Measurements from ENCODE around the gene ZG16.

Gene ZG16

GRCh38 chr16:29813644-29814562, 35.8 kb downstream of the ZG16 start:
- ChIA-PET POLR2A (interaction anchor here (1.1 to 10.8 kb wide), 4 partner anchors 9 to 279 kb away, joined by 3 to 176 read pairs (median 3); partner anchors contain the start of gene MAZ), CTCF (no interaction called here)
- DNase-seq (ENCODE audit: extremely low spot score), result no peak
- TF ChIP-seq FOXA1 (IDR thresholded peaks at IDR 0.05) (no peak), CTBP1 (IDR thresholded peaks at IDR 0.05; ENCODE audit: borderline replicate concordance) (no peak), FOXM1 (IDR thresholded peaks at IDR 0.05; ENCODE audit: borderline replicate concordance) (no peak), ZNF384 (IDR thresholded peaks at IDR 0.05) (no peak), TARDBP (IDR thresholded peaks at IDR 0.05) (no peak), PKNOX1 (IDR thresholded peaks at IDR 0.05) (no peak), NFRKB (IDR thresholded peaks at IDR 0.05) (no peak), FOXK2 (IDR thresholded peaks at IDR 0.05) (no peak), L3MBTL2 (conservative IDR thresholded peaks at IDR 0.05) (no peak), HDGF (IDR thresholded peaks at IDR 0.05; ENCODE audit: borderline replicate concordance) (no peak), ARNT (IDR thresholded peaks at IDR 0.05) (no peak)

DNA sequence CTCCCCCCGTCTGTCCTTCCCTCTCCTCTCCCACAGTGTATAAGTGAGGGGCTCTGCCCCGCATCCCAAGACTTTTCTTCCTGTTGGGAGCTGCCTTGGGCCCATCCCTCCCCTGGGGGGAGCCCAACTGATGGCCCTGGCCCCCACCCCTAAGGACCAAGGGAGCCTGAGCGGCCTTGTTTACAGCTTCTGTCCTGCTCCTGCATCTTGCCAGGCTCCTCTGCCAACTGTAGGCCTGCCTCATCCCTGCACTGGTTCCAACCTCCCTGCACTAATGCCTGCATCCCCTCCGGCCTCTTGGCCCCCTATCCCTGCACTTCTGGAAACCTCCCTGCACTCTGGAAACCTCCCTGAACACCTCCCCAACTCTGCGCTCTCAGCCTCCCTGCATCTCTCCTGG, 36.5 kb downstream of the ZG16 start:
- POLR2A ChIA-PET, result interaction anchor here (1.1 to 10.8 kb wide), 5 partner anchors 10 to 278 kb away, joined by 3 to 176 read pairs (median 8); partner anchors contain the start of genes KCTD13 and MAZ
- TF ChIP-seq FOXK2 (IDR thresholded peaks at IDR 0.05) (no peak), LEF1 (IDR thresholded peaks at IDR 0.05; ENCODE audit: borderline replicate concordance) (no peak), PKNOX1 (IDR thresholded peaks at IDR 0.05) (no peak), FOXM1 (IDR thresholded peaks at IDR 0.05; ENCODE audit: borderline replicate concordance) (no peak), CTBP1 (IDR thresholded peaks at IDR 0.05; ENCODE audit: borderline replicate concordance) (no peak), BHLHE40 (IDR thresholded peaks at IDR 0.05; ENCODE audit: borderline replicate concordance) (no peak), SUZ12 (IDR thresholded peaks at IDR 0.05) (no peak), FOXA1 (IDR thresholded peaks at IDR 0.05) (no peak), ZNF384 (IDR thresholded peaks at IDR 0.05) (no peak), TARDBP (IDR thresholded peaks at IDR 0.05) (no peak), SP1 (IDR thresholded peaks at IDR 0.05) (no peak), HDGF (IDR thresholded peaks at IDR 0.05; ENCODE audit: borderline replicate concordance) (no peak), ARNT (IDR thresholded peaks at IDR 0.05) (no peak), L3MBTL2 (conservative IDR thresholded peaks at IDR 0.05) (no peak), NFRKB (IDR thresholded peaks at IDR 0.05) (no peak), ELF4 (IDR thresholded peaks at IDR 0.05) (no peak)
- no peak for DNase-seq (ENCODE audit: extremely low spot score)
- CTCF ChIA-PET, result no interaction called here

DNA sequence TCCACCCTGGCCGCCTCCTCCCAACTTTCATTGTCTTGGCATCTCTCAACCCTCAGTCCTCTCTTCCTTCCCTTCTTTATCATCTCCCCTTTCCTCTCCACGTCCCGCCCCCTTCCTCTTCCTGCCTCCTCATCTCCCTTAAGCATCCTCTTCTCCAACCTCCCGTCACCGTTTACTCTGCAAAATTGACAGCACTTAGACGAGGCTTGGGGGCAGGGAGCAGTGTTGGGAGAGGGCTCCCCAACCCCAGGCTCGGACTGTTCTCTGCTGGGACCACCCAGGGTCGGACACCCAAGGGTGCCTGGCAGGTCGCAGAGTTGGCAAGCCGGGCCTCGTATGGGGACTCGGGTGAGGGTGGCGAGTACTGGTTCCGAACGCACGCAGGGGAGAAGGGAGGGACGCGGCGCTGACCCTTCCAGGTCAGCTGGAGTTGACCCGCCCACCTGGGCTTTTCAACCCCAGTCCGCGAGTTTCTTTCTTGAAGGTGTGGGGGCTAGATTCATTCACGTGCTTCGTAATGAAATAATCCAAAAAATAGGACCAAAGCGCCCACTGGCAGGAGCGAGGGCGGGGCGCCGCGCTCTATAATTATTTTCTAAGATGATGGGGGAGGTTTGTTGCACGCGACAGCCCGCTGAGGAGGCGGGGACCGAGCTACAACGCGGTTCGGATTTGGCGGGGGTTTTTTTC, 37.1 kb downstream of the ZG16 start:
- TF ChIP-seq SUZ12 (IDR thresholded peaks at IDR 0.05), result no peak
- no peak for TF ChIP-seq BHLHE40 (IDR thresholded peaks at IDR 0.05; ENCODE audit: borderline replicate concordance)
- TF ChIP-seq ARNT (IDR thresholded peaks at IDR 0.05), result no peak
- TF ChIP-seq SP1 (IDR thresholded peaks at IDR 0.05), result no peak
- TF ChIP-seq TARDBP (IDR thresholded peaks at IDR 0.05), result no peak
- TF ChIP-seq NFRKB (IDR thresholded peaks at IDR 0.05), result no peak
- no peak for TF ChIP-seq L3MBTL2 (conservative IDR thresholded peaks at IDR 0.05)
- TF ChIP-seq HDGF (IDR thresholded peaks at IDR 0.05; ENCODE audit: borderline replicate concordance), result no peak
- TF ChIP-seq CTBP1 (IDR thresholded peaks at IDR 0.05; ENCODE audit: borderline replicate concordance), result no peak
- TF ChIP-seq FOXK2 (IDR thresholded peaks at IDR 0.05), result no peak
- no peak for TF ChIP-seq FOXM1 (IDR thresholded peaks at IDR 0.05; ENCODE audit: borderline replicate concordance)
- no peak for TF ChIP-seq ZNF384 (IDR thresholded peaks at IDR 0.05)
- no peak for TF ChIP-seq LEF1 (IDR thresholded peaks at IDR 0.05; ENCODE audit: borderline replicate concordance)
- TF ChIP-seq FOXA1 (IDR thresholded peaks at IDR 0.05), result no peak
- no peak for TF ChIP-seq ELF4 (IDR thresholded peaks at IDR 0.05)
- TF ChIP-seq PKNOX1 (IDR thresholded peaks at IDR 0.05), result no peak
- ChIA-PET CTCF (interaction anchor here (0.6 to 6.1 kb wide), 13 partner anchors 8 to 1169 kb away, joined by 3 to 52 read pairs (median 4); partner anchors contain the start of gene MAZ), POLR2A (interaction anchor here (0.6 to 10.8 kb wide), 25 partner anchors 10 to 1227 kb away, joined by 3 to 176 read pairs (median 5); partner anchors contain the start of genes ASPHD1, C16orf92, KCTD13 and KIF22)
- DNase-seq (ENCODE audit: extremely low spot score), result no peak

DNA sequence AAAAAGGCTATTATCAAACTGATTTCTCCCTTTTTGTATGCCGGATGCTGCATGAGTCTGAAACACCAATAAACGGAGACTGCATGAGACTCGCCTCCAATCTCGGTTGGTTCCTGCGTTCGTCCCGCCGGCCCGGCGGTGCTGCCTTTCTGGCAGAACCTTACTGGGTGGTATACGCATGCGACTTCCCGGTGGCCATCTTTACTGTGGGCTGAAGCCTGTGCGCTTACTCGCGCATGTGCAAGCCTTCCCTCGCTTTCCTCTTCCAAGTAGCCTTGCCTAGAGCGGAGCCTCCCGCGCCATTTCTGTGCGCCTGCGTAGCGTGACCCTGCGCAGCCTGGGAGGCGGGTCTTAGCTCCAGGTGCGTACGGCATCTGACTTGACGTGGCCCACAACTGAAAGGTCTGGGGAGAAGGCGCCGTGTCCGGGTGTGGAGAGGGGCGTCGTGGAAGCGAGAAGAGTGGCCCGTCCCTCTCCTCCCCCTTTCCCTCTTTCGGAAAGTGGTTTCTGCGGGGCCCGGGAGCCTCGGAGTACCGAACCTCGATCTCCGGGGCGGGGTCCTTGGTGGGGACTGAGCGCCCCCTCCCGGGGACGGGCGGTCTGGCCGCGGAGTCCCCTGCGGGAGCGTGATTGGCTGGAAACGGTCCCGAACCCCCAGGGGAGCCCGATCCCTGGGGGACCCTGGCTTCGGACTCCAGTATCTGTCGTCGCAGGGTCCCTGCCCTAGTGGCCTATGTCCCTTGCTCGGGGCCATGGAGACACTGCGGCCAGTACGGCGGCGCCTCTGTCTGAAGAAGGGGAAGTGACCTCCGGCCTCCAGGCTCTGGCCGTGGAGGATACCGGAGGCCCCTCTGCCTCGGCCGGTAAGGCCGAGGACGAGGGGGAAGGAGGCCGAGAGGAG, 38.0 kb downstream of the ZG16 start, which contains the start of gene PAGR1:
Gene PAGR1, plus strand, starts transcription at position 360 of the 901 bp plus-strand sequence. Its CDS starts 374 bp downstream, at position 734.
- ChIA-PET POLR2A (interaction anchor here (0.6 to 10.8 kb wide), 32 partner anchors 9 to 1226 kb away, joined by 3 to 176 read pairs (median 4); partner anchors contain the start of genes ASPHD1, C16orf92, HSD3B7 and KCTD13), CTCF (interaction anchor here (0.6 to 6.1 kb wide), 19 partner anchors 9 to 1200 kb away, joined by 3 to 52 read pairs (median 4); partner anchors contain the start of gene MAZ)
- TF ChIP-seq CTBP1 (IDR thresholded peaks at IDR 0.05; ENCODE audit: borderline replicate concordance), result no peak
- no peak for TF ChIP-seq SUZ12 (IDR thresholded peaks at IDR 0.05)
- TF ChIP-seq ARNT (IDR thresholded peaks at IDR 0.05), result no peak
- TF ChIP-seq FOXA1 (IDR thresholded peaks at IDR 0.05), result no peak
- TF ChIP-seq ZNF384 (IDR thresholded peaks at IDR 0.05), result no peak
- no peak for TF ChIP-seq SP1 (IDR thresholded peaks at IDR 0.05)
- no peak for TF ChIP-seq FOXK2 (IDR thresholded peaks at IDR 0.05)
- TF ChIP-seq PKNOX1 (IDR thresholded peaks at IDR 0.05), result no peak
- TF ChIP-seq BHLHE40 (IDR thresholded peaks at IDR 0.05; ENCODE audit: borderline replicate concordance), result no peak
- TF ChIP-seq L3MBTL2 (conservative IDR thresholded peaks at IDR 0.05), result no peak
- TF ChIP-seq FOXM1 (IDR thresholded peaks at IDR 0.05; ENCODE audit: borderline replicate concordance), result no peak
- peak; percentile 99 for DNase-seq (ENCODE audit: extremely low spot score)
